Adrenal gland (tissue), 5 donors: Measurements from ENCODE around the gene SLC16A2.

Source experiments
- CTCF ChIP-seq, 6 experiments: fragments of 450-650 bp in 4 of 6; fragments of 200-600 bp in 2 of 6; sonication (generic) in 1 of 6; IDR thresholded peaks; 1 replicate in 5 of 6; 2 replicates in 1 of 6; pipeline versions ENCODE4 v1.5.1 to v1.8.0; 2016 to 2021; ENCODE audit warnings: antibody characterized with exemption in 6 of 6, mild to moderate bottlenecking in 2 of 6, moderate library complexity in 1 of 6
- POLR2A ChIP-seq, 2 donors: fragments of 450-650 bp; IDR thresholded peaks; one replicate each; pipeline ENCODE4 v1.6.1; 2017; ENCODE audit warnings: antibody characterized with exemption in 2 of 2, mild to moderate bottlenecking in 2 of 2, moderate library complexity in 1 of 2
- donor health status: DM: no; HTN: no; CAD: no.

- TF ChIP-seq POLR2A (IDR thresholded peaks at IDR 0.05) (no peak), CTCF (IDR thresholded peaks at IDR 0.05) (no peak)
Observed at GRCh38 chrX:74520896-74521295, 99.6 kb downstream of the SLC16A2 start.
